DND-41 (cell line): ENCODE results near the gene NBEA.

Experiments used
- ATAC-seq: fragments of 200-7000 bp; cut with Tn5 transposase; 3 replicates; pipeline ENCODE4 v1.9.1; 2021; ENCODE audit warnings: low read depth; ENCODE audit not compliant: insufficient read depth
- DNase-seq: peaks from one replicate; pipeline ENCODE4 v3.0.0-alpha.2; 2020
- H2AFZ ChIP-seq: 2 replicates; pipeline ENCODE4 v1.6.0; 2012; ENCODE audit warnings: low read depth, low read length
- H3K27ac ChIP-seq: 2 replicates; pipeline ENCODE4 v1.5.1; 2012; ENCODE audit warnings: low read length, inconsistent platforms
- H3K27me3 ChIP-seq: fragments of 200-600 bp; sonication (generic); 2 replicates; pipeline ENCODE4 v1.6.0; 2012; ENCODE audit warnings: low read length, mild to moderate bottlenecking, inconsistent platforms; ENCODE audit not compliant: insufficient read depth, poor library complexity
- H3K36me3 ChIP-seq: 2 replicates; pipeline ENCODE4 v1.5.1; 2012; ENCODE audit warnings: low read length, inconsistent platforms; ENCODE audit not compliant: insufficient read depth
- H3K4me1 ChIP-seq: 2 replicates; pipeline ENCODE4 v1.5.1; 2012; ENCODE audit warnings: mild to moderate bottlenecking, low read length; ENCODE audit not compliant: insufficient read depth
- H3K4me2 ChIP-seq: 2 replicates; pipeline ENCODE4 v1.6.0; 2012; ENCODE audit warnings: mild to moderate bottlenecking, moderate library complexity, low read length, inconsistent platforms; ENCODE audit not compliant: insufficient read depth
- H3K4me3 ChIP-seq, 2 experiments: fragments of 200-600 bp in 1 of 2; shearing (Covaris generic) in 1 of 2; 2 replicates each; pipeline ENCODE4 v1.5.1; 2012 to 2016; ENCODE audit warnings: inconsistent platforms in 2 of 2, low read length in 2 of 2, mild to moderate bottlenecking in 2 of 2, low read depth in 1 of 2, moderate library complexity in 1 of 2
- H3K79me2 ChIP-seq: 2 replicates; pipeline ENCODE4 v1.6.0; 2012; ENCODE audit warnings: low read length, inconsistent platforms; ENCODE audit not compliant: insufficient read depth
- H3K9ac ChIP-seq: 2 replicates; pipeline ENCODE4 v1.6.0; 2012; ENCODE audit warnings: low read depth, mild to moderate bottlenecking, inconsistent platforms, low read length, moderate library complexity
- H3K9me3 ChIP-seq: 2 replicates; pipeline ENCODE4 v1.5.1; 2012; ENCODE audit warnings: low read length, moderate library complexity, mild to moderate bottlenecking, inconsistent platforms; ENCODE audit not compliant: insufficient read depth, severe bottlenecking
- H4K20me1 ChIP-seq: 2 replicates; pipeline ENCODE4 v1.6.0; 2012; ENCODE audit warnings: low read length; ENCODE audit not compliant: insufficient read depth
- EZH2 ChIP-seq: IDR thresholded peaks from 3 replicates; pipeline ENCODE4 v1.6.1; 2012; ENCODE audit warnings: borderline replicate concordance, low read depth, mild to moderate bottlenecking, moderate library complexity, low read length, inconsistent platforms; ENCODE audit not compliant: severe bottlenecking
- TF ChIP-seq, protein P1 (sequence below): IDR thresholded peaks from 2 replicates; pipeline ENCODE4 v1.5.1; 2012; ENCODE audit warnings: borderline replicate concordance, low read length, moderate library complexity, mild to moderate bottlenecking; ENCODE audit not compliant: poor library complexity, severe bottlenecking; ENCODE audit errors: extremely low read depth

NBEA gene

DNA sequence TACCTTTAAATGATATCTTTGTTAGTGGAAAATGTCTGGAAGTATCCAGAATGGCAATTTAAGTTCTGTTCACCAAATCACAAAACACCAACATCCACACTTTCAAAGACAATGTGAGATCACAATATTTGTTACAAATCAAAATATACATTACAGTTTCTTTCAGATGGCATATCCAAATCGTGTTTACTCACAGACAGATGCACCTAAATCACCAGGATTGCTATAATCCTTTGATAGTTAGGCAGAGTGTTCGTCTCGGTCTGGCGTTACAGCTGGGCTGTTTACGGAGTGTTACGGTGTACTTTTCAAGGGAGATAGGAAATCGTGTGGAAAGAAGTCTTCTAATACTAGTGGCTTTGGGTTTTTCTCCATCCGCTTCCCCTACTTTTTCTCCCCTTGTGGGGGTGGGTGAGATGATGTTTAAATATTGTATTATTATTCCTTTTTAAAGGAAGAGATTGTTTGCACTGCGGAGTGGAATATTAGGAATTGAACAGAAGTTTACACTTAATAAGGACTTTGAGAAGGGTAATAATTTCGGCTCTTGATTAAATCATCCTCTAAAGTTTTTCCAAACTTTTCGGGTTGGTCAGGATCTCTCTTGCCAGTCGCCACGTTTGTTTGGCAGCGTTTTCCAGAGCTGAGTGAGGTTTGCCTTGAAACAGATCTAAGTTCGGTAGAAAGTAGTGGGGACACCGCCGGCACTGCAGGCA lies 532.6 kb downstream of the NBEA start:
- Histone ChIP-seq H3K4me2 (no peak overlapping the region), H3K9ac (no peak overlapping the region), H3K27me3 (no peaks in the 10 kb centered on the region), H3K4me3 (no peak overlapping the region), H4K20me1 (no peaks in the 10 kb centered on the region), H3K4me1 (peaks cover 27% of the 10 kb centered on the region), H3K27ac (no peak overlapping the region), H3K9me3 (no peaks in the 10 kb centered on the region), H3K36me3 (no peaks in the 10 kb centered on the region), H3K79me2 (no peaks in the 10 kb centered on the region), H2AFZ (no peak overlapping the region)
- TF ChIP-seq, protein P1, sequence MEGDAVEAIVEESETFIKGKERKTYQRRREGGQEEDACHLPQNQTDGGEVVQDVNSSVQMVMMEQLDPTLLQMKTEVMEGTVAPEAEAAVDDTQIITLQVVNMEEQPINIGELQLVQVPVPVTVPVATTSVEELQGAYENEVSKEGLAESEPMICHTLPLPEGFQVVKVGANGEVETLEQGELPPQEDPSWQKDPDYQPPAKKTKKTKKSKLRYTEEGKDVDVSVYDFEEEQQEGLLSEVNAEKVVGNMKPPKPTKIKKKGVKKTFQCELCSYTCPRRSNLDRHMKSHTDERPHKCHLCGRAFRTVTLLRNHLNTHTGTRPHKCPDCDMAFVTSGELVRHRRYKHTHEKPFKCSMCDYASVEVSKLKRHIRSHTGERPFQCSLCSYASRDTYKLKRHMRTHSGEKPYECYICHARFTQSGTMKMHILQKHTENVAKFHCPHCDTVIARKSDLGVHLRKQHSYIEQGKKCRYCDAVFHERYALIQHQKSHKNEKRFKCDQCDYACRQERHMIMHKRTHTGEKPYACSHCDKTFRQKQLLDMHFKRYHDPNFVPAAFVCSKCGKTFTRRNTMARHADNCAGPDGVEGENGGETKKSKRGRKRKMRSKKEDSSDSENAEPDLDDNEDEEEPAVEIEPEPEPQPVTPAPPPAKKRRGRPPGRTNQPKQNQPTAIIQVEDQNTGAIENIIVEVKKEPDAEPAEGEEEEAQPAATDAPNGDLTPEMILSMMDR: no peak
- no peak for TF ChIP-seq EZH2
- ATAC-seq (no peak), DNase-seq (no peak)

DNA sequence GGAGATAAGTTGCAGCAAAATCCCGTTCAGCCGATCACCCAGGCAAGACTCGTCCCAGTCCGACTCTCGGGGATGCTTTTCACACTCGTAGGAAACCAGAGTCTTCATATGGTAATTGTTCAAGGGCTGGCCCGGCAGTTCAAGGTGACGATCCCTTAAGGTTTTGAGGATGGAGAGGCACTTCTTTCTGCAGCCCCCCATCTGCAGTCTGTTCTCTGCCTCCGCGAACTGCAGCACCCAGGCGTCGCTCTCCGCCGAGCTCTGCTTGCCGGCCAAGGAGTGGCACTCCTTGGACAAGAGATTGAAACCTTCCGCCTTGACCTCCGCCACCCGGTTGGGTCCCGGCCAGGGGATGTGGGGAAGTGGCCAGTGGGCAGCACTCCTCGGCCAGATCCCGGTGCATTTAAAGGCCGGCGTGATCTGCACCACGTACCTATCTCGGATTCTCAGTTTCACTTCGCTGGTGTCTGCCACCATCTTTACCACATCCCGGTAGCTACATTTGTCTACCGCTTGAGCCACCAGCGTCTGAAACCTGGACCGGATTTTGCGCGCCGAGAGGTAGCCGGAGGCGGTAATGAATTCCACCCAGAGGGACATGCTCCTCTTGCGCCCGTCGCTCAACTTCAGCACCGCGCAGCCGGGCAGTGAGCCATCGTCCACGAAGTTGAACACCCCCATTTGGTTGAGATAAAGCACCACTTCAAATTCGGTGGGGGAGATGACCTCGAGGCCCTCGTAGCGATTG lies 533.3 kb downstream of the NBEA start:
- no peak for DNase-seq
- H3K4me2 ChIP-seq: peak overlapping the region; percentile 48
- ATAC-seq: no peak
- H4K20me1 ChIP-seq: no peaks in the 10 kb centered on the region
- H3K9ac ChIP-seq: peak overlapping the region; percentile 25; the same call in 1 of the 2 replicates
- no peaks in the 10 kb centered on the region for H3K27me3 ChIP-seq
- no peaks in the 10 kb centered on the region for H3K36me3 ChIP-seq
- peaks cover 27% of the 10 kb centered on the region for H3K4me1 ChIP-seq
- no peak overlapping the region; the same call in 1 of the 2 replicates for H2AFZ ChIP-seq
- H3K9me3 ChIP-seq: no peaks in the 10 kb centered on the region
- no peaks in the 10 kb centered on the region for H3K79me2 ChIP-seq
- no peak for TF ChIP-seq EZH2
- TF ChIP-seq, protein P1: no peak
- no peak overlapping the region for H3K27ac ChIP-seq
- H3K4me3 ChIP-seq: peak overlapping the region in 1 of 2 experiments; percentile 44; a peak in 2 of 4 replicates

DNA sequence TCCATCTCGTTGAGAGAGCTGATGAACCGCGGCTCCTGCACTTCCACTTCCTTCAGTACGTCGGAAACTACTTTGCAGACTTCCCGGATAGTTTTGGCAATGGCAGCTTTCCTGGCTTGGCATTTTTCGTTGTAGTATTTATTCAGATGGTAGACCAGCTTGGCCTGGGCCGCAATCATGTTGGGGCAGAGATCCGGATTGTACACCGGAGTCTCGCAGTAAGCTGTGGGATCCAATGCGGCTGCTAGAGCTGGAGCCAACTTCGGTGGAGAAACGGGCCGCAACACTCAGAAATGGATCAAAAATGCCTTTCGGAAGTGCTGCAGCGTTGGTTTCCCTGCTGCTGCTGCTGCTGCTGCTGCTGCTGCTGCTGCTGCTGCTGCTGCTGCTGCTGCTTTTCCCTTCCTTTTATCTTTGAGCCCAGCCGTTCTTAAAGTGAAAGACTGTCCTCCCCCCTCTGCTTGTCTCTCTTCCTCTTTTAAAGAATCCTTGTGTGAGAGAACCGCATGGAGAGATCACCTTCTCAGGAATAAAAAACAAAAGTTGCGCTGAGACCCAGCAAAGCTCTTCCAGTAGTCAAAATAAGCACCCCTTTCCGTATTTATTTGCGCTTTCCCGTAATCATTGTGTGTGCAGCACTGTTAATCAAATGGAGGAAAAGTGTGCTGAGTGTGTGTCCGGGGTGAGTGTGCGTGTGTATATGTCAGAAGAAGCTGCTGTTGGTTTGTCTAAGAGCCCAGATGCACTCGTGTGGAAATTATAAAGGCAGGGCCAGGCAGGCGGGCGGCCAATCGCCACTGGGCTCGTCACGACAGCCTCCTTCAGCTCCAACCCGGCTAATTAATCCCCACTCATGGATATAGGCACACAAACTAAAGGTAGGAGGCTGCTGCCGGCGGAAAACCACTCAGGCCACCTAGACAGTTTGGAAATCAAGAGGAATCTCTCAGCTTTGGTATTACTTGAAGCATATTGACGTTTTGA lies 534.2 kb downstream of the NBEA start, which contains the start of gene MAB21L1:
TSS of gene MAB21L1 (minus strand) at position 730 of the 984 bp plus-strand sequence. CDS start at position 179, 551 bp downstream.
- H2AFZ ChIP-seq: peak within 1 kb of the TSS; percentile 62; the same call in 1 of the 2 replicates
- peak within 1 kb of the TSS; percentile 48 for H3K4me2 ChIP-seq

More for the DNA sequence above, 534.2 kb downstream of the NBEA start, which contains the start of gene MAB21L1:
- Histone ChIP-seq H4K20me1 (no peaks in the 10 kb centered on the region), H3K9ac (peak within 1 kb of the TSS; percentile 25; the same call in 1 of the 2 replicates), H3K79me2 (no peaks in the 10 kb centered on the region), H3K4me1 (peaks cover 27% of the 10 kb centered on the region), H3K36me3 (no peaks in the 10 kb centered on the region), H3K27me3 (no peaks in the 10 kb centered on the region), H3K27ac (no peak within 1 kb of the TSS), H3K9me3 (no peaks in the 10 kb centered on the region), H3K4me3 (peak within 1 kb of the TSS in 1 of 2 experiments; percentile 44; a peak in 2 of 4 replicates)
- 0 out of 3 replicates have a peak, but pooled peaks have one; percentile 33 for ATAC-seq
- DNase-seq: no peak
- TF ChIP-seq, protein P1: no peak
- no peak for TF ChIP-seq EZH2
